IgD-negative memory B cell (primary cell): ENCODE measurements around the gene CIPC. TPM values are rescaled to one million over a fixed set of nuclear protein-coding genes. Genes with fewer than 3 reads are reported as not detected.

Experiments
- H3K27ac Mint-ChIP-seq, 3 donors: one replicate each; pipeline ENCODE4 v1.8.0; 2020 to 2022; ENCODE audit warnings: mild to moderate bottlenecking in 3 of 3, mixed read lengths in 3 of 3, moderate library complexity in 1 of 3
- H3K27me3 Mint-ChIP-seq: one replicate; pipeline ENCODE4 v1.8.0; 2021; ENCODE audit warnings: mixed read lengths
- H3K36me3 Mint-ChIP-seq: one replicate; pipeline ENCODE4 v1.8.0; 2020; ENCODE audit warnings: mild to moderate bottlenecking, mixed read lengths
- H3K4me1 Mint-ChIP-seq, 3 donors: one replicate each; pipeline ENCODE4 v1.8.0; 2020 to 2022; ENCODE audit warnings: mixed read lengths in 3 of 3, mild to moderate bottlenecking in 1 of 3
- H3K4me3 Mint-ChIP-seq, 4 donors: one replicate each; pipeline ENCODE4 v1.8.0; 2020 to 2022; ENCODE audit warnings: mild to moderate bottlenecking in 4 of 4, mixed read lengths in 4 of 4, moderate library complexity in 3 of 4
- H3K9me3 Mint-ChIP-seq, 3 donors: one replicate each; pipeline ENCODE4 v1.8.0; 2020 to 2021; ENCODE audit warnings: mixed read lengths in 3 of 3, mild to moderate bottlenecking in 1 of 3
- polyA plus RNA-seq: library from polyadenylated mRNA; unstranded; fragments of 300-500 nt; fragmentation: Illumina TruSeq; gene quantifications from one replicate; pipeline ENCODE4 v1.2.3, GENCODE V29; 2021

The CIPC gene
- polyA plus RNA-seq, 1 donor from 2014 or later = 14.7 TPM

DNA sequence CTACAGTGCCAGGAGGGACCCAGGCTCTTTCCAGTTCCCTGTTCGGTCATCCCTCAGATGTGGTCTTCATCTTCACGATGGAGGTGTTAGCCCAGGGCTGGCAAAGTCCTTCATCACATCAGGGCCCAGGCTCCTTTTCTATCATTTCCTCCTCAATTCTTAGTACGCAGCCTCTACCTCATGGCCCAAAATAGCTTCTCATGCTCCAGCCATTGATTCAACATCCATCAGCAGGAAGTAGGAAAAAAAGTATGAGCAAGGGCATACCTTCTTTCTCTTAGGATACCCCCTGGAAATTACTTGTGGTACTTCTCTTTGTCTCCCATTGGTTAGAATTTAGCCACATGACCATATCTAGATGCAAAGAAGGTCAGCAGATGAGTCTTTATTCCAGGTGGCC is 55.7 kb downstream of the CIPC start:
- peaks cover 0 to 4% (median 0%) of the 10 kb centered on the region in 3 donors for H3K9me3 Mint-ChIP-seq
- H3K27ac Mint-ChIP-seq = no peak overlapping the region
- no peaks in the 10 kb centered on the region for H3K36me3 Mint-ChIP-seq
- H3K4me3 Mint-ChIP-seq = no peak overlapping the region
- H3K27me3 Mint-ChIP-seq = peaks cover 21% of the 10 kb centered on the region
- H3K4me1 Mint-ChIP-seq = peaks cover 0 to 2% (median 0%) of the 10 kb centered on the region in 3 donors

DNA sequence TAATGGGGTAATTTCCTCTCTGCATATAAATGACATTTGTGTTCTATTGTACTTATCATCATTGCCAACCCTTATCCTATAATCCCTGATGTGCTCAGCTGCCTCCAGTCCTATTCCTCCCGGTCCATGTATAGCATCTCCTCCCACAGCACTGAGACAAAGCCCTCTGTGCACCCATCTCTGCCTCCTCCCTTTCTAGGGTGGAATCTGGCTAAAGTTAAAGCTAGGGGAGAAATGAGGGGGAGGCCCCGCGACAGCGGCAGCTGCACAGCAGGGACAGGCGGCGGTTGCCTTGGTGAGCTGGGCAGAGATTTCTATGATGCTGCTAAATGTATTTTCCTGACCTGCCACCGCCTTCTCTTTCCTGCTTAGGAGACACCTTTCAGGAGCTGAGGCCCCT is 56.4 kb downstream of the CIPC start:
- H3K27ac Mint-ChIP-seq = no peak overlapping the region
- peaks cover 26% of the 10 kb centered on the region for H3K27me3 Mint-ChIP-seq
- peaks cover 0 to 2% (median 0%) of the 10 kb centered on the region in 3 donors for H3K4me1 Mint-ChIP-seq
- no peaks in the 10 kb centered on the region for H3K36me3 Mint-ChIP-seq
- H3K9me3 Mint-ChIP-seq = peaks cover 0 to 4% (median 0%) of the 10 kb centered on the region in 3 donors
- no peak overlapping the region for H3K4me3 Mint-ChIP-seq

DNA sequence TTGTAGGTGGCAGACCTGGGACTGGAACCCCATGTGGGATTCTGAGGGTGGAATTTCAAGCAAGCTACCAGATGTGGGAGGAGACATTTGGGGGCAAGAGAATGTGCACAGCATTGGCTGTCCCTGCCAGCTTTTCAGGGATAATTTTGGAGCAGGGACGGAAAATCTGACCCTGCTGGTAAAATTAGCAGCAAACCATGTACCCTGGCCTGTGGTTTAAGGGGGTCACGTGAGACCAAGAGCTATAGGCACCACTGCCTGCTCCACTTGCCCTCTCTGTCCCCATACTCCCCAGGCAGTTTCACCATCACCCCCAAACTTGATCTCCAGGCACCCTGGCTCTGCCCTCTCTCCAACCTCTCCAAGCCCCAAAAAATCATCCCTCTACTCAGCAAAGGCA is 57.0 kb downstream of the CIPC start:
- Mint-ChIP-seq H3K9me3 (peaks cover 0 to 4% (median 0%) of the 10 kb centered on the region in 3 donors), H3K27me3 (peaks cover 26% of the 10 kb centered on the region)

DNA sequence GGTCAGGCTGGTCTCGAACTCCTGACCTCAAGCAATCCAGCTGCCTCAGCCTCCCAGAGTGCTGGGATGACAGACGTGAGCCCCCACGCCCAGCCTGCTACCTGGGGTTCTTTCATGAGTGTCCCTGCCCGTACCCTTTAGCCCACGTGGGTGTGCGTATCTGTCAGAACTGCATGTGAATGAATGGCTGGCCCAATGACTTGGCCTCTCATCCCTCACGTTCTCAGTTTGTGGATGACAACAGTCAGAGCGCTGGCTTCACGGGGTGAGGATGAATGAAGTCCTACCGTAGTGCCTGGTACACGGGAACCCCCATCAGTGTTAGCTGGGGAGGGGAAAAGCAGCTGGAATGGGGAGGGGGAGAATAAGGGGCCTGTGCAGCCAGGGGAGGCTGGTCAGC is 59.7 kb downstream of the CIPC start:
- Mint-ChIP-seq H3K9me3 (peaks cover 0 to 4% (median 0%) of the 10 kb centered on the region in 3 donors), H3K4me3 (no peak overlapping the region), H3K27me3 (peaks cover 35% of the 10 kb centered on the region), H3K27ac (no peak overlapping the region), H3K4me1 (peaks cover 0 to 2% (median 0%) of the 10 kb centered on the region in 3 donors), H3K36me3 (no peaks in the 10 kb centered on the region)

More for the DNA sequence above, 57.0 kb downstream of the CIPC start:
- Mint-ChIP-seq H3K27ac (no peak overlapping the region), H3K4me3 (no peak overlapping the region), H3K4me1 (peaks cover 0 to 2% (median 0%) of the 10 kb centered on the region in 3 donors), H3K36me3 (no peaks in the 10 kb centered on the region)

DNA sequence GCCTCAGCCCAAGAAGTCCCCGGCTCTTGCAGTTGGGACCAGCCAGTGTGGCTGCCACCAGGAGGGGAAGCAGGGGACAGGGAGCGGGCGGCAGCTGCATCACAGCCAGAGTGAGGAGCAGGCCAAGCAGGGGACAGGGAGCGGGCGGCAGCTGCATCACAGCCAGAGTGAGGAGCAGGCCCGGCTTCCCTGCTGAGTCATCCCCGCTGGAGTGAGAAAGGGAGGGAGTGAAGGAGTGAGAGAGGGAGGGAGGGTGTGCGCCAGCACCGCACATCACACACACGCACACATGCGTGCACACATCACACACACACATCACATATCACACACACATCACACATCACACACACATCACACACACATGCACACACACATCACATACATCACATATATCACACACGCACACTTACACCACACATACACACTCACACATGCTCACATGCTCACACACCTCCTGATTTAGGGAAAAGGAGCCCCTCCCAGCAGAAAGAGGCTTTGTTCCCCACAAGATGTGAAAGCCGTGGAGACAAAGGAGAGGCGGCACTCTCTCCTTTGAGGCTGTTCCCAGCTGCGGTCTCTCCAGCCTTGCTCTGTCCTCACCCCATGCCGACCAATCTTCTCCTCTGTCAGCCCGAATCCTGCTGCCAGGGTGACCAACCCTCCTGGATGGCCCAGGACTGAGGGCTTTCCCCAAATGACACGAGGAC is 60.3 kb downstream of the CIPC start:
- Mint-ChIP-seq H3K9me3 (peaks cover 0 to 4% (median 0%) of the 10 kb centered on the region in 3 donors), H3K27ac (no peak overlapping the region), H3K27me3 (peaks cover 35% of the 10 kb centered on the region), H3K4me1 (peaks cover 0 to 2% (median 0%) of the 10 kb centered on the region in 3 donors), H3K36me3 (no peaks in the 10 kb centered on the region), H3K4me3 (no peak overlapping the region)

DNA sequence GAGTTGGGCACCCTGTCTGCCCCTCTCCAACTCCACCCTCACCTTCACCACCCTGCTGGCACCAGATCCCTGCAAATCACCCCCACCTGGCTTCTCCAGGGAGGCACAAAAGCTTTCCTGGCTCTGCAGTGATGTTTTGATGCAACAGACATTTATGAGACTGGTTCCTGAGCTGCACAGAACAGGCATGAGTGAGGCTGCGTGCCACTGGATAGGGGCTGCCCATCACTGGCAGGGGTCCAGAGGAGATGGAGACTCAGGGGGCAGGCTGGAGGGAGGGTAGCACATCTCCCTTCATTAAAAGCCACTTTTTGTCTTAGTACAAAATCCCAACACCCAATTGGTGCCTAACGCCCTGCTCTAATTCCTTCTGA is 60.8 kb downstream of the CIPC start:
- Mint-ChIP-seq H3K4me3 (peak overlapping the region in 1 of 4 donors; percentile 8), H3K4me1 (peaks cover 0 to under 1% (median 0%) of the 10 kb centered on the region in 3 donors), H3K27me3 (peaks cover 35% of the 10 kb centered on the region), H3K27ac (no peak overlapping the region), H3K36me3 (no peaks in the 10 kb centered on the region), H3K9me3 (peaks cover 0 to 2% (median 0%) of the 10 kb centered on the region in 3 donors)

GRCh38 chr14:77161011-77161410 is 63.0 kb downstream of the CIPC start:
- no peak overlapping the region for H3K4me3 Mint-ChIP-seq
- H3K27me3 Mint-ChIP-seq = peaks cover 28% of the 10 kb centered on the region
- H3K36me3 Mint-ChIP-seq = no peaks in the 10 kb centered on the region
- no peak overlapping the region for H3K27ac Mint-ChIP-seq
- no peaks in the 10 kb centered on the region for H3K9me3 Mint-ChIP-seq
- no peaks in the 10 kb centered on the region for H3K4me1 Mint-ChIP-seq

Other genes starting within 250 kb of the CIPC start
- gene IRF2BPL, start 69.5 kb upstream of the CIPC start, polyA plus RNA-seq = 2.6 TPM
- not detected for gene ZDHHC22, start 43.5 kb downstream of the CIPC start, polyA plus RNA-seq
- gene TMEM63C, start 83.5 kb downstream of the CIPC start, polyA plus RNA-seq = 0.24 TPM
- not detected for gene NGB, start 172.9 kb downstream of the CIPC start, polyA plus RNA-seq
- 2.3 TPM for gene POMT2, start 222.6 kb downstream of the CIPC start, polyA plus RNA-seq
- 15.4 TPM for gene GSTZ1, start 222.8 kb downstream of the CIPC start, polyA plus RNA-seq